GM19025 (cell line): ENCODE measurements around the gene CRYGB.
"Not testable (repeated sequence)": the region's sequence is repeated elsewhere in the genome, so short reads cannot be mapped to it uniquely, and the experiment has no call there.

Experiments used
- ATAC-seq: cut with Tn5 transposase; IDR thresholded peaks from one replicate; pipeline ENCODE4 v1.9.1; 2021; ENCODE audit warnings: mild to moderate bottlenecking, low read depth, moderate library complexity; ENCODE audit not compliant: unreplicated experiment

Gene CRYGB

DNA sequence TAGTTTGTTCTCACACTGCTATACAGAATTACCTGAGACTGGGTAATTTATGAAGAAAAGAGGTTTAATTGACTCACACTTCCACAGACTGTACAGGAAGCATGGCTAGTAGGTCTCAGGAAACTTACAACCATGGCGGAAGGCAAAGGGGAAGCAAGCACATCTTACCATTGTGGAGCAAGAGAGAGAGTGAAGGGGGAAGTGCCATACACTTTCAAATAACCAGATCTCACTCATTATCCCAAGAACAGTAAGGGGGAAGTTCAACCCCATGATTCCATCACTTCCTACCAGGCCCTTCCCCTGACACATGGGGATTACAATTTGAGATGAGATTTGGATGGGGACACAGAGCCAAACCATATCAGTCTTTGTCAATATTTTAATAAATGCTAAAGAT is 5.0 kb upstream of the CRYGB start:
- ATAC-seq = no peak

- ATAC-seq = no peak
Measured at GRCh38 chr2:208150094-208150493, 4.1 kb upstream of the CRYGB start.

GRCh38 chr2:208148803-208149202 is 2.8 kb upstream of the CRYGB start:
- no peak for ATAC-seq

GRCh38 chr2:208147759-208148158 is 1.8 kb upstream of the CRYGB start:
- no peak for ATAC-seq

DNA sequence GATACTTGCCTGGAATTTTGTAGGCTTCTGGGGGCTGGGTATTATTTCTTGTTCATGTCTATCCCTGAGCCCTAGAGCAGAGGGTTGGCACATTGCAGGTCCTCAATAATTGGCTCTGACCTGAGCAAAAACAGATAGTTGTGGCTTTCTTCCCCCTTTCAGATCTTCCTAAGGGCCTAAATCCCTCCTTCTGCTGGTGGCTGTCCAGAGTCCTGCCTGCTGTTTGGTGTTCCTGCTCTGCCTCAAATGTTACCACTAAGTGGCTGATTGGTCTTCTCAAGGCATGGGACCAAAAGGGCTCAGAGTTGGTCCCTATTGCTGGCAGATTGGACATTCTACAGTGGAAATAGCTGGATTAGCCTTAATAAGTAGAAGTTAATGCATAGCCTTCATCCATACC is 1.1 kb upstream of the CRYGB start:
- no peak for ATAC-seq

DNA sequence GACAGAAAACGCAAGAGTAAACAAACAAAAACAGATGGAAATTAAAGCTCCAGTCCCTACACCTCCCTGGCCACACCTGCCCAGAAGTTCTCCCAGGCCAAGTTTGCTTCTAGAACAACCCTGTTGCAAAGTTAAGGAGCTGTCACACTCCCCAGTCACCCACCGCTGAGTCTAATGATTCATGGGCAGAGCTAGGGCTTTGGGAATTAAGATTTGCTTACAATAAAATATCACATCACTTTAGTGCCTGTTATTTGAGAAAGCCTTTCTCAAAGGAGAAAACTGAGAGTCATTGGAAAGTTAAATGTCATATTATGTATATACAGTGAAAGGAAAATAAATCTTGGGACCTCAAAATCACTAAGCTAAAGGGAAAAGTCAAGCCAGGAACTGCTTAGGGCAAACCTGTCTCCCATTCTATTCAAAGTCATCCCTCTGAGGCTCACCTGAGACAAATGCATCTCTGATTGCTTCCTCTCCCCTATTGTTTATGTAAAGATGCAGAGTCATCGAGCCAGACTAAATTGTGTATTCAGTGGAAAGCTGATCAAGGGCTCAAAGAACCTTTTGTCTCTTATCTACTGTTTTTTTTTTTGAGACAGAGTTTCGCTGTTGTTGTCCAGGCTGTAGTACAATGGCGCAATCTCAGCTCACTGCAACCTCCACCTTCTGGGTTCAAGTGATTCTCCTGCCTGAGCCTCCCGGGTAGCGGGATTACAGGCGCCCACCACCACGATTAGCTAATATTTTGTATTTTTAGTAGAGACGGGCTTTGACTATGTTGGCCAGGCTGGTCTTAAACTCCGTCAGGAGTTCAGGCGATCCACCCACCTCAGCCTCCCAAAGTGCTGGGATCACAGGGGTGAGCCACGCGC is 2.8 kb downstream of the CRYGB start:
- no peak for ATAC-seq

- no peak for ATAC-seq
Measured at GRCh38 chr2:208142240-208142924, 3.6 kb downstream of the CRYGB start.

- no peak for ATAC-seq
Measured at GRCh38 chr2:208139447-208139846, 6.5 kb downstream of the CRYGB start.

DNA sequence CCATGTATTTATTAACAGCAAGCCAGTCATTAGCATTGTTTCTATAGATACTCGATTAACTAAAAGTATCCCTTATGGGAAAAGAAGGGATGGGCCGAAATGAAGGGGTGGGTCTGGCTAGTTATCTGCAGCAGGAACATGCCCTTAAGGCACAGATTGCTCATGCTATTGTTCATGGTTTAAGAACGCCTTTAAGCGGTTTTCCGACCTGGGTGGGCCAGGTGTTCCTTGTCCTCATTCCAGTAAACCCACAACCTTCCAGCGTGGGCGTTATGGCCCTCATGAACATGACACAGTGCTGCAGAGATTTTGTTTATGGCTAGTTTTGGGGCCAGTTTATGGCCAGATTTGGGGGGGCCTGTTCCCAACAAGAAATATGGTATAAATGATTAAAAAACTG is 7.6 kb downstream of the CRYGB start:
- not testable (repeated sequence) for ATAC-seq

- ATAC-seq = no peak
Measured at GRCh38 chr2:208136716-208137094, 9.3 kb downstream of the CRYGB start.

DNA sequence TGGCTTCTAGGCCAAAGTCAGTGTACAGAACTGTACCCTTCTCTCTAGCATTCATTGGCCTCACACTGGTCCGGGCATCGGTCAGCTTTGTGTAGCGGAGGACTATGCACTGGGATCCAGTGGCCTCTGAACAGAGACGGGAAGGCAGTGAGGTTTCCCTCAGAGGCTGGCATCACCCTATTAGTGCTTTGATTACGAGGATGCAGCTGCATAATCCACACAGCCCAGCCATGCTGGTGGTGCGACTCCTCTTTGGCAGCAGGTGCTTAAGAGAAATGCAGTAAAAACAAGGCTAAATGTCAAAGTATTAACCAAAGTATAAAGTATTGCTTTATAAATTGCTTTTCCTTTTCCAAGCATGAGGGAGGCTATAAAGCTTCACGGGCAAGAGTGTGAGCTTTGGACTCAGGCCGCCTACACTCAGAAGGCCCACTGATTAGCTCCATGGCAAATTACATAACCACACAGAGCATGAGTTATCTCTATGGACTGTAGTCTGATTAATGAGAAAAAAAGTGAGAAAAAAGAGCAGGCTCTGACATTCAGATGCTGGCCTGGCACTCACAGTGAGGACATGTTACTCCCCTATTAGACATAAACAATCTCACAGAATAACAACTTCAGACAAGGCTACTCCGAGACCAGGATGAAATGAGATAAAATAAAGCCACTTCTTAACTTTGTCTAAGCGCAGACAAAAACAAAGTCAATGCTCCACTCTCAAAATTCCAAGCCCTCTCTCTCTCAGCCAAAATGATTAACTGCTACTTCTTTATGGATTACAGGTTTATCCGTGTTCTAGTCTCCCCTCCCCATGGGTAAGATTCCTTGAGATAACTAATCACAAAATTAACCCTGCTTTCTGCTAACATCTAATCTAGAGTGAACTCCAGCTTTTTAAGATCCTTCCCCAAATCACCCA is 9.9 kb downstream of the CRYGB start:
- no peak for ATAC-seq

DNA sequence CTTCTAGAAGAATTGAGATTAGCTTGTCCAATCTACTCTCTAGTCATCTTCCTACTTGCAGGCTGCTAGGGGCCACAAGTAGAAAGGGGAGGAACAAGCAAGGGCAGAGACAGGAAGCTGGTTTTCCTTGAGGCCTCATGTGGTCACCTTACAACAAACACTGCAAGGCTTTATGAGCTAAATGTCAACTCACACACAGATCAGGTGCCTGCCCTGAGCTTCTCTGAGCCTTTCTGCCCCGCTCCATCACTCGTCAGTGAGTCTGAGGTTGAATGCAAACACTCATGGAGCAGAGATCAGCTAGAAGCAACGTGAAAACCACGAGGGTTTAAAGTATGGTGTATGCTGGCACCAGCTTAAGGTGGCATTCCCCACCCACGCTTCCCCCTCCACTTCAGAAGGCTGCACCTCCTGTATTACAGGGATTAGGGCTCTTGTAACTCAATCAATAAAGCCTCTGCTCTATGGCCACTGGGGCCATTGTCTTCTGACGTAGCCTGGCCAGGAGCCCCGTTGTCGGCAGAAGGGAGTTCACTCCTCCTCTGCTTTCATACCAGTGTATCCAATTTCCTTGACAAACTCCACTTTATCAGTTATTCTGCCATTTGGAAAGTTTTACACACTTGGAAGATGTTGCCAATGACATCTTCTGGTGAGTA is 10.9 kb downstream of the CRYGB start:
- ATAC-seq = no peak

GRCh38 chr2:208130712-208131110 is 15.2 kb downstream of the CRYGB start:
- ATAC-seq = no peak

DNA sequence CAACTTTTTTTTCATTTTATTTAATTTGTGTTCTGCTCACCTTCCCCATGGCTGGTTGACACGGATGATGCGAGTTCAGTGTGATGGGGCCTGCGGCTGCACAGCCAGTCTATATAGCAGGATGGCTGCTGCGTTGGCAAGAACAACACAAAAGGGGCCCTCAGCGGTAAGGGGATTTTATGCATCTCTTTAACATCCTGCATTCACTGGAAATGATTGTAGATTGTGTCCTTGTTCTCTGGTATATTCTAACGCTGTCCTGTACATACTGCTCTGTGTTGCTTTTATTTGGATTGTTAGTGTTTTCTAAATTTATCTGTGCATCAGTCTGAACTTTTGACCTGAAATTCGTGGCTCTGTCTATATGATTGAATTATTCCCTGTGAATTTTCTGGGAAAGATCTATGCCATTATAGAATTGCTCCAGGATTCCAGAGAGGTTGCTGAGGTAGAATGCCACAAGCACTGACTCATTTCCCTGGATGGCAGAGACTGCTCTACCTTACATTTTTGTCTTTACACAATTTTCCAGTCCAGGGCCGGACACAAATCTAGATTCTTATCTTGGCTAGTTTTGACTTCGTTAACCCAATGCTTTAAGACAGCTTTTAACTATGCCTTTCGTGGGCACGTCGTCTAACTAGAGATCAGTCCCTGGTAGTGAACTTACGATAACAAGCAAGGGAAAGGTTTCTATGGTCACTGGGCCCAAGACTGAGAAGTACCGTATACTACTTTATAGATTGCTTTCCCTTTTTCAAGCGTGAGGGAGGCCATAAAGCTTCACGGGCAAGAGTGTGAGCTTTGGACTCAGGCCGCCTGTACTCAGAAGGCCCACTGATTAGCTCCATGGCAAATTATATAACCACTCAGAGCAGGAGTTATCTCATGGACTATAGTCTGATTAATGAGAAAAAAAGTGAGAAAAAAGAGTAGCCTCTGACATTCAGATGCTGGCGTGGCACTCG is 15.9 kb downstream of the CRYGB start, which contains the start of gene CRYGC:
CRYGC (minus strand) TSS at position 85 of the 968 bp plus-strand sequence; CDS start at position 49, 36 bp downstream.
- no peak for ATAC-seq

- no peak for ATAC-seq
Measured at GRCh38 chr2:208128136-208128535, 17.8 kb downstream of the CRYGB start.

- no peak for ATAC-seq
Measured at GRCh38 chr2:208127090-208127489, 18.9 kb downstream of the CRYGB start.

DNA sequence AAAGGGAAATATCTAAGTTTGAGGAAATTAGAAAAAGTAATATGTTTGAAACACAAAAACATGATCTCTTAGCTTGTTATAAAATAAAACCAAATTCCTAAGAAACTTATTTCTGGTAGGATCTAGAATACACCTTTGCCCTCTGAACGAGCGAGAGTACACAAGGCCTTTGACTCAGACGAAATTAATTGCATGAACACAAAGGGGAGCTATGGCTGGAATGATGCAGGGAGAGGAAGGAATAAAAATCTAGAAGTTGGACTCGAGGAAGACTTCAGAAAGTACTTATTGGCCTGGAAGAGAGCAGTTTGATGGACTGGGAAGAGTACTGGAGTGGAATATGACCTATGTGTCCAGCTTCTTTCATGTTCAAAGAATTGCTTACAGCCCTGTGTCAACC is 20.7 kb downstream of the CRYGB start:
- no peak for ATAC-seq

DNA sequence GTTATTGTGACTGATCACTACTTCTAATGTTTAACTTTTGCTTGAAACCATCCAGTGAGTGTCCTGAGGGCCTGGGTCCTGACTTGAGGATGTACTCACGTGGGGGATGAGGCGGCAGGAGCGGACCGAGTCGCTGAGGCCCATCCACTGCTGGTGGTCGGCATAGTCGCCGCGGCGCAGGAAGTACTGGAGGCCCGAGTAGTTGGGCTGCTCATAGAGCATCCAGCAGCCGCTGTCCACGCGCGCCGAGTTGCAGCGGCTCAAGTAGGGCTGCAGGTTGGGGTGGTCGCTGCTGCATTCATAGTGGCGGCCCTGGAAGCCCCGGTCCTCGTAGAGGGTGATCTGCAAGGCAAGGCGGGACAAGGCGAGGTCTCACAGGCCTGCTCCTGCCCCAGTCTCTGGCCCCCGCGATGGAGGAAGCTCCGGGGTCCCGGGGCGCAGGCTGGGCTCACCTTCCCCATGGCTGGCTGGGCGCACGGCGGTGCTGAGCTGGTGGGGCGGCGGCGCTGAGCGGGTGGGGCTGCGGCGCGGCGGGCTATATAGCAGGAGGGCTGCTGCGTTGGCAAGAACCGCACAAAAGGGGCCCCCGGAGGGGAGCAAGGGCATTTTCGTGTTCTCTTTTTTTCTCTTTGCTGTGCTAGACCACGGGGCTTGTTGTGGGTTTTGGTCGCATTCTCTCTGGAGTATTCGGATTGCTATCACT is 21.8 kb downstream of the CRYGB start, which contains the start of gene CRYGD:
CRYGD (minus strand) TSS at position 512 of the 703 bp plus-strand sequence; CDS start at position 461, 51 bp downstream.
- ATAC-seq = not testable (repeated sequence)
